HG03196 (cell line): ENCODE results near the gene IL19.

ENCODE experiments used
- ATAC-seq: cut with Tn5 transposase; IDR thresholded peaks from one replicate; pipeline ENCODE4 v1.9.1; 2021; ENCODE audit not compliant: unreplicated experiment

Gene IL19

DNA sequence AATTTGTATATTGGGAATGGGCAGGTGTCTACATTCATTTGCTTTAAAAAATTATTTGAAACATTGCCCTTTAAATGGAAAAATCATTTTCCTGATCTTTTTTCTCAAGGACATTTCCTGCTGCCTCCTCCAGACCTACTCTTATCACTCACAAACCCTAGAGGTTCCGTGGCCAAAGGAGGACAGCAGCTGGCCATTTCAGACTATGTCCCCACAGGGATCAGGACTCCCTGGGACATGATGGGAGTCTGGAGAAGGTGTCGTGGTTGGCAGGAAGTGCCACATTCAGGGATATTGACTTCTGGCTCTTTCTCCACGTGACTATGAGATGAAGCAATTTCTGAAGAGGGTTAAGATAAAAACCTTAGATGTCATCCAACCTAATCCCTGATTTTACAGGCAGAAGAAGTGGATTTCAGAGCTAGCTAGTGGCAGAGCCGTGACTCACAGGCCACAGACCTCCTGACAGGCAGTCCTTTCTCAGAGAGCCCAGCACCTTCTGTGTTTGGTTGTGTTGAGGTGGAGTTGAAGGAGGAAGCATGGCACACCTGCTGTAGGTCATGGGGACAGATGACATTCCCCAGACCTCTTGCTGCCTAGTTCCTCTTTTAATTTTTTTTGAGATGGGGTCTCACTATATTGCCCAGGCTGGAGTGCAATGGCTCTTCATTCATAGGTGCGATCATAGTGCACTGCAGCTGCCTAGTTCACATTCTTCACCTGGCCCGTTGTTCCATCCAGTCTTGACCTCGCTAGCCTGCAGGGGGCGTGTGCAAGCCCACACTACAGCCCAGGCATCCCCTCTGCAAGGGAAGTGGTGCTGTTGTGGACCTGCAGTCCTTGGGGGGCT, 27.2 kb downstream of the IL19 start:
- no peak for ATAC-seq

DNA sequence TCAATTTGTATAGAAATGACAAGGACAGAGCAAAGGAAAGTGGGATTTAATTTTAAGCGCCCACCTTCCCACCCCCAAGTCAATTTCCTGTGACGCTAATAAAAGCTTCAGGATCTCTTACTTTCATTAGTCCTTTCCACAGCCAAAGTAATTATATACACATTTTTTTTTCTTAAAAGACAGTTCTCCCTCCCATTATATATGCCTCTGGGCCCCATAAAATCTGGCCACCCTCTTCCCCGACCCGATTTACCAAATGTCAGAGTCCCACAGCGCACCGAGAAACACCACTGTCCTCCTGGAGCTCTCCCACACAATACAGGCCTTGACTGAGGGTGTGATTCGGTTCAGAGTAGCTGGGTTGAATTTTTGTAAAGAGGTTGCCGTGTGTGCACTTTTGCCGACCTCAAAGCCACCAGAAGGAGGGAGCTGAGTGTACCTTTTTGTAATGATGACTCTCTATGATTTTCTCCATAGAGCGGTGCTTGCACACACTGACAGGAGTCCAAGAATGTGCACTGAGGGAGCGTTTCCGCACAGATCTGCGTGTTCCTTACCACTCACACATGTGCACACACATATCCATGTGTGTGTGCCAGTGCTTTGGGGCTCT, 27.9 kb downstream of the IL19 start:
- no peak for ATAC-seq

DNA sequence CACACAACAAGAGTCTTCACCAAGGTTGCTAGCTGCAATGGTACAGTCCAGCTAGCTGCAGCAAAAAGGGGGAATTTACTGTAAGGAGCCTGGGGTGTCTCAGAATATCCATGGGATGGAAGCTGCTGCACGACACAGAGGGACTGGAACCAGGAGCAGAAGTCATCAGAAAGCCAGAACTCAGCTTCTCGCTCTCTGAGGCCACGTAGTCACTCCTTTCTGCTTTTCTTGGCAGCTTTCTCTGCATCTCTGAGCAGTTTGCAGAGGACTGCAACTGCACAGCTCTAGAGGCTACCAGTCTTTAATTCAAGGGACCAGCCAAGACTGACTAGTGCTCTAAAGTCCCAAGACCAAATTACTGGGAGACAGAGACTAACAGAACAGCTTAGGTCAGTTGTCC, 28.7 kb downstream of the IL19 start:
- no peak for ATAC-seq

DNA sequence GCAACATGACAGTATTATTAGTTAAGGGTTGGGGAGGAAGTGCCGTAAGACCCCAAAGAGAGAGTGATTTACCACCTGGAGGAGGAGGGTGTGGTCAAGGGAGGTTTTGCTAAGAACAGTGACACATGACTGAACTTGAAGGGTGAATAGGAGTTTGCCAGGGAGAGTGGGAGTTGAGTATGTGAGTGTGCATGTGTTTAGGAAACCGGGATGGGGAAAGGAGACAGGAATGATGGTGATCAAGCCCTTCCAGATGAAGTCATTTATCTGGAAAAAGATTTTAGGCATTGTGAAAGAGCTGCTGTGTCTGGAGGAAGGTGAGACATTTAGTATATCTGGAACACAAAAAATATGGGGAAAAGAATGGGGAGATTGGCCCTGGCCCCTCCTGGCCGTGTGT, 29.8 kb downstream of the IL19 start:
- ATAC-seq, result no peak

DNA sequence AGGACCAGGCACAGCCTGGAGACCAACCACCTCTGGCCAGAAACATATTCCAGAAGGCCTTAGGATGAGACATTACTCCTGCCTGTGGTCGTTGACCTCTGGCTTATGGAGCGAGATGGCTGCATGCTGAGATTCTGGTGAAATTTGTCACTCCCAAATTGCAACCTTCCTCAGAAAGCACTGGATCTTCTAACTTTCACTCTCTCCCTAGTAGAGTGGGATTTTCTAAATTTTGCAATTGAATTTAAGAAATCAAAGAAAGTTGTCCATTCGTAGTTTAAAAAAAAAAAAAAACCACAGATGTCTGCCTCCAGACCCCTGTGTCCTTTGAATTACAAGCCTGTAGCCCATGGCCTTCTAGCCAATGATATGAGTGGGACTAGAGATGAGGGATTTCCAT, 30.3 kb downstream of the IL19 start:
- ATAC-seq, result no peak

GRCh38 chr1:206801467-206801866, 30.9 kb downstream of the IL19 start:
- ATAC-seq, result no peak

DNA sequence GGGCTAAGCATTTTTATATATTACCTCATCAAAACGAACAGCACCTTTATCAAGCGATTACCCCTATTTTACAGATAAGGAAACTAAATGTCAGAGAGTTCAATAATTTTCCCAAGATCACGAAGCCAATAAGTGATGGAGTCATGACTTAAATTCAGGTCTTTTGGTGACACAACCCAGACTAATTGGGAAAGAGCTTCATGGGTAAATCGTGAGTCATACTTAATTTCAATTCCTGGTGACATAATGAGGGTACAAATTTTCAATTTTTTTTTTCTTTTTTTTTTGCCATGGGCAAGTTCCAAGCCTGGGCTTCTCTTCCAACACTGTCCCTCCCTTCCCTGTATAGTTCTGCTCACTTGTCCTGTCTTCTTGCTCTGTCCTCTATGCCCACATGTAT, 31.8 kb downstream of the IL19 start:
- ATAC-seq, result no peak

- peak; percentile 95 for ATAC-seq
These were observed 32.7 kb downstream of the IL19 start for GRCh38 chr1:206803221-206803730.

GRCh38 chr1:206804156-206804737, 33.7 kb downstream of the IL19 start:
- no peak for ATAC-seq

DNA sequence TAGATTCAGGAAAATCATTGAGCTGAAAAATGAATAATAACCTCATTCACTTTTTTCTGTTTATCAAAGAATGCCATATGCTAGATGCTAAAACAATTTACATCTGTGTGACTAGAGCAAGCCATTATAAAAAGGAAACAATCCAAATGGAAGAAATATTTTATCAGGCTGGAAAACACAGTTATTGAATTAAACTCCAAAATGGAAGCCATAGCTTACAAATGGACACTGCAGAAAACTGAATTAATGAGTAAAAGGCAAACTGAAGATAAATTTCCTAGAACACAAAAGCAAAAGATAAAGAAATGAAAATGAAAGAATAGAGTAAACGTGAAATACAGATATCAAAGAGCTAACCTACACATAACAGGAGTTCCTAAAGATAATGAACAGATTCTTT, 34.8 kb downstream of the IL19 start:
- no peak for ATAC-seq

DNA sequence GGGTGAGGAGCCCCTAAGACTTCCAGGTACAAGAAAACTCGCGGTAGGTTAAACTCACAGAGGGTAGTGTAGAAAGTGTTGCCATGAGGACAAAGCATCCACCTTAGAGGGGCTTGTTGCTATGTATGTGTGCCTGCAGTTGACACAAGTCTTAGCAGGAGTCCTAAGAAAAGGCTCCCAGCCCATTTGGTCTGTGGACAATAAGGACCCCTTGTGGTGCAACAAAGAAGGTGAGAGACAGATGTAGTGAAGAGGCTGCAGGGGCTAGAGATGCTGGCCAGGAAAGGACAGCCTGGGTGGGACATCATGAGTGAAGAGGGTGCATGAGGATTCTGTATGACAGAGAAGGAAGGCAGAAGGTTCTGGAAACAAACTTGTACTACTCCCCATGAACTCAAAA, 38.0 kb downstream of the IL19 start:
- peak; percentile 51 for ATAC-seq

GRCh38 chr1:206809504-206810084, 39.0 kb downstream of the IL19 start:
- no peak for ATAC-seq

GRCh38 chr1:206812471-206812870, 41.9 kb downstream of the IL19 start:
- no peak for ATAC-seq

DNA sequence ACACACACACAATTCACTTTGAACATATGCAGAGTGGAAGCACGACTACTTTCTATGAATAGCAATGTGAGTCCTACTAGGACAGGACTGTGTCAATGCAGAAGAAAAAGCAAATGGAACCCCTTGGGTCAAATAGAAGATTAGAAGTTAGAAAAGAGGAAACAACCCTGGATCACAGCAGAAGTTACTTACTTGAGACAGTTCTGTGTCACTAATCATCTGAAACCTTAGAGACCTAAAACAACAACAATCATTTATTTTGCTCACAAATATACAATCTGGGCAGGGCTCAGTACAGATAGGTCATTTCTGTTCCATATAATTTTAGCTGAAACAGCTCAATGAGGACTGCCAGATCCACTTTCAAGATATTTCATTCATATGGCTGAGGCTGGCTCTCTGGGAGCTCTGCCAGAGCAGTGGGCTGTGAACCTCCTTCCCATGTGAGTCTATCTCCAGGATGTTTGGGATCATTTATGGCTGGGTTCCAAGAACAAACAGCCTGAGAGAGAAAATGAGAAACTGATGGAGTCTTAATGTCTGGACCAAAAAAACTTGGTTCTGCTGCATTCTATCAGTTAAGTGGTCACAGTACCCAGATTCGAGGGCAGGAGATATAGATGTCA, 44.3 kb downstream of the IL19 start:
- ATAC-seq, result no peak

- ATAC-seq, result peak; percentile 56
These were observed 46.1 kb downstream of the IL19 start for GRCh38 chr1:206816390-206817287.

DNA sequence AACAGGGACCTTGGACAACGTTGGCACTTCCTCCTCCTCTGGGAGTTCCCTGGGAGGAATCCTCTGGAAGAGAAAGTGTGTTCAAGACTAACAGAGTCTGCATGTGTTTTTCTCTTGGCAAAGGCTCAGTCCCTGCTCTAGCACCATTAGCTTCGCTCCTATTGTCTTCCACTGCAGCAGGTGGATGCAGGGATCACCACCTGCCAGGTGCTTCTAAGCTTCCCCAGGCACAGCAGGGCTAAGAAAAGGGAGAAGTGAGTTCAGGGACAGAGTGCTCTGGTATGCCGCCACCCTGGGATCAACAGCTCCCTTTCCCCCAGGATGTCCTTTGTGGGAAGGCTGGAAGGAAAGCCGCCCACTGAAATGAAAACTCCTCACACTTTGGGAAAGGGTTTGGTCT, 50.9 kb downstream of the IL19 start:
- ATAC-seq, result no peak

GRCh38 chr1:206823727-206824126, 53.2 kb downstream of the IL19 start:
- no peak for ATAC-seq

GRCh38 chr1:206824331-206824730, 53.8 kb downstream of the IL19 start:
- no peak for ATAC-seq

GRCh38 chr1:206826394-206826793, 55.8 kb downstream of the IL19 start:
- ATAC-seq, result no peak

- no peak for ATAC-seq
These were observed 57.5 kb downstream of the IL19 start for GRCh38 chr1:206828061-206828460.
